Coronary artery (tissue), 2 donors: ENCODE data around the gene RCOR3.

Experiments used
- DNase-seq: peaks from one replicate; pipeline ENCODE4 v3.0.0-alpha.2; 2017; ENCODE audit warnings: low spot score
- H3K27ac ChIP-seq, 2 donors: fragments of 200-600 bp; sonication (generic); one replicate each; pipeline ENCODE4 v1.5.1; 2016 to 2019
- H3K4me3 ChIP-seq: fragments of 200-600 bp; sonication (generic); 2 replicates; pipeline ENCODE4 v1.5.1; 2016; ENCODE audit warnings: mild to moderate bottlenecking, moderate library complexity
- CTCF ChIP-seq: fragments of 200-600 bp; sonication (generic); IDR thresholded peaks from one replicate; pipeline ENCODE4 v1.5.1; 2019; ENCODE audit warnings: antibody characterized with exemption

Gene RCOR3

GRCh38 chr1:211333906-211334305 lies 74.7 kb downstream of the RCOR3 start:
- TF ChIP-seq CTCF = no peak
- no peak for DNase-seq
- H3K4me3 ChIP-seq = no peak overlapping the region
- H3K27ac ChIP-seq = no peak overlapping the region

GRCh38 chr1:211334986-211335385 lies 75.8 kb downstream of the RCOR3 start:
- no peak for TF ChIP-seq CTCF
- no peak for DNase-seq

GRCh38 chr1:211335522-211336157 lies 76.5 kb downstream of the RCOR3 start:
- no peak for DNase-seq
- Histone ChIP-seq H3K4me3 (no peak overlapping the region), H3K27ac (no peak overlapping the region)
- TF ChIP-seq CTCF = no peak

More at GRCh38 chr1:211334986-211335385, 75.8 kb downstream of the RCOR3 start:
- Histone ChIP-seq H3K27ac (no peak overlapping the region), H3K4me3 (no peak overlapping the region)

GRCh38 chr1:211336161-211336560 lies 77.0 kb downstream of the RCOR3 start:
- DNase-seq = no peak
- Histone ChIP-seq H3K4me3 (no peak overlapping the region), H3K27ac (no peak overlapping the region)
- no peak for TF ChIP-seq CTCF

GRCh38 chr1:211336775-211337174 lies 77.6 kb downstream of the RCOR3 start:
- no peak for DNase-seq
- no peak for TF ChIP-seq CTCF
- H3K4me3 ChIP-seq = no peak overlapping the region
- no peak overlapping the region for H3K27ac ChIP-seq

- no peak overlapping the region for H3K4me3 ChIP-seq
- no peak for DNase-seq
- H3K27ac ChIP-seq = no peak overlapping the region
- TF ChIP-seq CTCF = no peak
Measured at GRCh38 chr1:211337430-211338223, 78.5 kb downstream of the RCOR3 start.

GRCh38 chr1:211338224-211338620 lies 79.1 kb downstream of the RCOR3 start:
- no peak for TF ChIP-seq CTCF
- DNase-seq = no peak
- no peak overlapping the region for H3K4me3 ChIP-seq
- no peak overlapping the region for H3K27ac ChIP-seq
